ENCODE data around the gene CLDN9.

DNA sequence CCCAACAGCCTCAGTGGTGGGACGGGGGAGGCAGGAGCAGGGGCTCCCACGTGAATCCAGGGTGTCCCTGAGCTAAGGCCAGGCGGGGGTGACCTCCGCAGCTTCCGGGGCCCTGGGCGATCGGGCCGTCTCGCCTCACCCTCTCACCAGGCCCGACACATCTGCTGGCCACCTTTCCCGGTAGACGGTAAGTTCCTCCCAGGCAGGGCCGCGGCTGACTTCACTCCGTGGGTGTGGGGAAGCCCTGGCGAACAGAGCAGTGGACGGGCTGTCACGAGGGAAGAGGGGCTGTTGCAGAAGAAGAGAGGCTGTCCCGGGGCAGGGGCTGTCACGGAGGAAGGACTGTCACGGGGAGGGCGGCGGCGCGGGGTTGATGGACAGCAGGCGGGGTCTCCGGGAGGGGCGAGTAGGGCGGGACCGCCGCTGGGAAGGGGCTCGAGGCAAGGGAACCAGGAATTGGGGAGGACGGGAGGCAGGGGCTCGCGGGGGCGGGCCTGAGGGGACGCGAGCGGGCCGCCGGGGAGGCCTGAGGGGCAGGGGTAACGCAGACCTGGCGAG, 33.0 kb upstream of the CLDN9 start:
- TF ChIP-seq CTCF (IDR thresholded peaks at IDR 0.05) (no peak), POLR2A (IDR thresholded peaks at IDR 0.05; ENCODE audit: low read length) (no peak), JUNB (IDR thresholded peaks at IDR 0.05) (no peak), KDM5A (IDR thresholded peaks at IDR 0.05) (no peak), RAD21 (conservative IDR thresholded peaks at IDR 0.05 in 1 of 2, IDR thresholded peaks at IDR 0.05 in 1 of 2) (no peak)
- TF ChIP-seq, protein P1, sequence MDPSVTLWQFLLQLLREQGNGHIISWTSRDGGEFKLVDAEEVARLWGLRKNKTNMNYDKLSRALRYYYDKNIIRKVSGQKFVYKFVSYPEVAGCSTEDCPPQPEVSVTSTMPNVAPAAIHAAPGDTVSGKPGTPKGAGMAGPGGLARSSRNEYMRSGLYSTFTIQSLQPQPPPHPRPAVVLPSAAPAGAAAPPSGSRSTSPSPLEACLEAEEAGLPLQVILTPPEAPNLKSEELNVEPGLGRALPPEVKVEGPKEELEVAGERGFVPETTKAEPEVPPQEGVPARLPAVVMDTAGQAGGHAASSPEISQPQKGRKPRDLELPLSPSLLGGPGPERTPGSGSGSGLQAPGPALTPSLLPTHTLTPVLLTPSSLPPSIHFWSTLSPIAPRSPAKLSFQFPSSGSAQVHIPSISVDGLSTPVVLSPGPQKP (IDR thresholded peaks at IDR 0.05; ENCODE audit: low read depth, low read length), result no peak
- TF ChIP-seq, protein P2, sequence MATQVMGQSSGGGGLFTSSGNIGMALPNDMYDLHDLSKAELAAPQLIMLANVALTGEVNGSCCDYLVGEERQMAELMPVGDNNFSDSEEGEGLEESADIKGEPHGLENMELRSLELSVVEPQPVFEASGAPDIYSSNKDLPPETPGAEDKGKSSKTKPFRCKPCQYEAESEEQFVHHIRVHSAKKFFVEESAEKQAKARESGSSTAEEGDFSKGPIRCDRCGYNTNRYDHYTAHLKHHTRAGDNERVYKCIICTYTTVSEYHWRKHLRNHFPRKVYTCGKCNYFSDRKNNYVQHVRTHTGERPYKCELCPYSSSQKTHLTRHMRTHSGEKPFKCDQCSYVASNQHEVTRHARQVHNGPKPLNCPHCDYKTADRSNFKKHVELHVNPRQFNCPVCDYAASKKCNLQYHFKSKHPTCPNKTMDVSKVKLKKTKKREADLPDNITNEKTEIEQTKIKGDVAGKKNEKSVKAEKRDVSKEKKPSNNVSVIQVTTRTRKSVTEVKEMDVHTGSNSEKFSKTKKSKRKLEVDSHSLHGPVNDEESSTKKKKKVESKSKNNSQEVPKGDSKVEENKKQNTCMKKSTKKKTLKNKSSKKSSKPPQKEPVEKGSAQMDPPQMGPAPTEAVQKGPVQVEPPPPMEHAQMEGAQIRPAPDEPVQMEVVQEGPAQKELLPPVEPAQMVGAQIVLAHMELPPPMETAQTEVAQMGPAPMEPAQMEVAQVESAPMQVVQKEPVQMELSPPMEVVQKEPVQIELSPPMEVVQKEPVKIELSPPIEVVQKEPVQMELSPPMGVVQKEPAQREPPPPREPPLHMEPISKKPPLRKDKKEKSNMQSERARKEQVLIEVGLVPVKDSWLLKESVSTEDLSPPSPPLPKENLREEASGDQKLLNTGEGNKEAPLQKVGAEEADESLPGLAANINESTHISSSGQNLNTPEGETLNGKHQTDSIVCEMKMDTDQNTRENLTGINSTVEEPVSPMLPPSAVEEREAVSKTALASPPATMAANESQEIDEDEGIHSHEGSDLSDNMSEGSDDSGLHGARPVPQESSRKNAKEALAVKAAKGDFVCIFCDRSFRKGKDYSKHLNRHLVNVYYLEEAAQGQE (IDR thresholded peaks at IDR 0.05), result no peak
- TF ChIP-seq, protein P3, sequence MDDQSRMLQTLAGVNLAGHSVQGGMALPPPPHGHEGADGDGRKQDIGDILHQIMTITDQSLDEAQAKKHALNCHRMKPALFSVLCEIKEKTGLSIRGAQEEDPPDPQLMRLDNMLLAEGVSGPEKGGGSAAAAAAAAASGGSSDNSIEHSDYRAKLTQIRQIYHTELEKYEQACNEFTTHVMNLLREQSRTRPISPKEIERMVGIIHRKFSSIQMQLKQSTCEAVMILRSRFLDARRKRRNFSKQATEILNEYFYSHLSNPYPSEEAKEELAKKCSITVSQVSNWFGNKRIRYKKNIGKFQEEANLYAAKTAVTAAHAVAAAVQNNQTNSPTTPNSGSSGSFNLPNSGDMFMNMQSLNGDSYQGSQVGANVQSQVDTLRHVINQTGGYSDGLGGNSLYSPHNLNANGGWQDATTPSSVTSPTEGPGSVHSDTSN (IDR thresholded peaks at IDR 0.05), result 0 out of 2 replicates have a peak, but pooled peaks have one; percentile 16

All from A549 (cell line).